CD14-positive monocyte (primary cell): Measurements from ENCODE around the gene FOXD4L5. TPM values are rescaled to one million over a fixed set of nuclear protein-coding genes. Genes with fewer than 3 reads are reported as not detected.
"Not testable (repeated sequence)": the region's sequence is repeated elsewhere in the genome, so short reads cannot be mapped to it uniquely, and the experiment has no call there.

Source experiments
- DNase-seq, 3 donors: peaks; one replicate each; pipeline ENCODE4 v3.0.0-alpha.2; 2011 to 2022
- H2AFZ ChIP-seq: 2 replicates; pipeline ENCODE4 v1.6.0; 2012; ENCODE audit warnings: mild to moderate bottlenecking, low read depth, low read length, inconsistent platforms; ENCODE audit not compliant: insufficient read depth, poor library complexity, severe bottlenecking
- H3K27ac ChIP-seq, 2 donors: 1 replicate in 1 of 2; 2 replicates in 1 of 2; pipeline ENCODE4 v1.5.1; 2012 to 2013; ENCODE audit warnings: low read length in 2 of 2, control low read depth in 1 of 2, inconsistent platforms in 1 of 2, low read depth in 1 of 2, mild to moderate bottlenecking in 1 of 2
- H3K27me3 ChIP-seq, 2 donors: one replicate each; pipeline versions ENCODE4 v1.6.0 to v1.6.1; 2011 to 2013; ENCODE audit warnings: low read length in 2 of 2; ENCODE audit not compliant: control insufficient read depth in 2 of 2, insufficient read depth in 2 of 2
- H3K36me3 ChIP-seq, 2 donors: replicated peaks in 1 of 2; 1 replicate in 1 of 2; 2 replicates in 1 of 2; pipeline versions ENCODE4 v1.5.1 to v1.6.1; 2012 to 2013; ENCODE audit warnings: low read length in 2 of 2, control low read depth in 1 of 2, inconsistent platforms in 1 of 2, mild to moderate bottlenecking in 1 of 2; ENCODE audit not compliant: insufficient read depth in 2 of 2, control insufficient read depth in 1 of 2
- H3K4me1 ChIP-seq, 2 donors: 1 replicate in 1 of 2; 2 replicates in 1 of 2; pipeline versions ENCODE4 v1.5.1 to v1.6.1; 2012 to 2013; ENCODE audit warnings: low read length in 2 of 2, control low read depth in 1 of 2, inconsistent platforms in 1 of 2, mild to moderate bottlenecking in 1 of 2, moderate library complexity in 1 of 2; ENCODE audit not compliant: insufficient read depth in 2 of 2, control insufficient read depth in 1 of 2
- H3K4me2 ChIP-seq: replicated peaks from 2 replicates; pipeline ENCODE3; 2012; ENCODE audit warnings: low read length, moderate library complexity, mild to moderate bottlenecking; ENCODE audit not compliant: poor library complexity, severe bottlenecking; ENCODE audit errors: extremely low read depth
- H3K4me3 ChIP-seq, 3 experiments: fragments of 200-600 bp in 1 of 3; sonication (generic) in 1 of 3; replicated peaks in 1 of 3; 1 replicate in 2 of 3; 2 replicates in 1 of 3; pipeline ENCODE4 v1.5.1; 2011 to 2013; ENCODE audit warnings: low read length in 3 of 3, mild to moderate bottlenecking in 3 of 3, control low read depth in 2 of 3, low read depth in 2 of 3, inconsistent platforms in 1 of 3, moderate library complexity in 1 of 3
- H3K79me2 ChIP-seq: 2 replicates; pipeline ENCODE4 v1.6.0; 2012; ENCODE audit warnings: mild to moderate bottlenecking, control low read depth, inconsistent platforms, low read length, moderate library complexity; ENCODE audit not compliant: insufficient read depth
- H3K9ac ChIP-seq: 2 replicates; pipeline ENCODE4 v1.6.0; 2017; ENCODE audit warnings: low read length, mild to moderate bottlenecking; ENCODE audit not compliant: insufficient read depth, poor library complexity, severe bottlenecking
- H3K9me3 ChIP-seq, 2 donors: replicated peaks in 1 of 2; 1 replicate in 1 of 2; 2 replicates in 1 of 2; pipeline versions ENCODE4 v1.5.1 to v1.6.1; 2012 to 2013; ENCODE audit warnings: low read length in 2 of 2, control low read depth in 1 of 2; ENCODE audit not compliant: control insufficient read depth in 1 of 2, insufficient read depth in 1 of 2
- H4K20me1 ChIP-seq: 2 replicates; pipeline ENCODE4 v1.6.0; 2012; ENCODE audit warnings: mild to moderate bottlenecking, low read length, control low read depth, moderate library complexity; ENCODE audit not compliant: insufficient read depth
- H3K27ac Mint-ChIP-seq, 7 donors: one replicate each; pipeline ENCODE4 v1.8.0; 2020; ENCODE audit warnings: mild to moderate bottlenecking in 7 of 7, mixed read lengths in 7 of 7, moderate library complexity in 6 of 7, inconsistent platforms in 2 of 7
- H3K27me3 Mint-ChIP-seq, 3 donors: one replicate each; pipeline ENCODE4 v1.8.0; 2021 to 2022; ENCODE audit warnings: low read depth in 3 of 3, mild to moderate bottlenecking in 3 of 3, mixed read lengths in 3 of 3, moderate library complexity in 3 of 3, inconsistent platforms in 1 of 3
- H3K36me3 Mint-ChIP-seq, 2 donors: one replicate each; pipeline ENCODE4 v1.8.0; 2020; ENCODE audit warnings: mixed read lengths in 2 of 2, inconsistent platforms in 1 of 2, mild to moderate bottlenecking in 1 of 2
- H3K4me1 Mint-ChIP-seq: one replicate; pipeline ENCODE4 v1.8.0; 2020; ENCODE audit warnings: mild to moderate bottlenecking, mixed read lengths
- H3K4me3 Mint-ChIP-seq, 2 donors: one replicate each; pipeline ENCODE4 v1.8.0; 2020; ENCODE audit warnings: mild to moderate bottlenecking in 2 of 2, mixed read lengths in 2 of 2, moderate library complexity in 1 of 2
- H3K9me3 Mint-ChIP-seq, 7 donors: one replicate each; pipeline ENCODE4 v1.8.0; 2020 to 2022; ENCODE audit warnings: mixed read lengths in 7 of 7, mild to moderate bottlenecking in 6 of 7, moderate library complexity in 6 of 7, inconsistent platforms in 2 of 7
- WGBS: methylation state at CpG from one replicate; pipeline ENCODE4 v1.1.5; 2013; ENCODE audit warnings: missing lambda C conversion rate; ENCODE audit not compliant: insufficient coverage; 5-methylcytosine and 5-hydroxymethylcytosine counted together
- intact Hi-C, 2 donors: fragments of 100-400 bp; cut with micrococcal nuclease; formaldehyde crosslinking; loops; one replicate each; pipeline versions ENCODE4 v1.15.0 to v1.15.1; 2023
- polyA minus RNA-seq: library from RNA; depleted of rRNA, polyadenylated mRNA; stranded (reverse); fragments of >200 nt; gene quantifications from 2 replicates; pipeline ENCODE4 v1.2.3, GENCODE V29; 2012
- polyA plus RNA-seq, 3 donors: library from polyadenylated mRNA; depleted of rRNA in 1 of 3; unstranded in 2 of 3; stranded (reverse) in 1 of 3; fragments of 300-500 nt in 2 of 3; fragments of >200 nt in 1 of 3; fragmentation: Illumina TruSeq in 2 of 3; gene quantifications; 1 replicate in 2 of 3; 2 replicates in 1 of 3; pipeline ENCODE4 v1.2.3, GENCODE V29; 2012 to 2021
- small RNA-seq: library from RNA; depleted of rRNA; stranded (forward); fragments of <200 nt; gene quantifications from one replicate; pipeline ENCODE3, GENCODE V24; 2012; ENCODE audit warnings: low read depth; ENCODE audit not compliant: insufficient read length
- total RNA-seq, 12 experiments: library from RNA in 1 of 12; stranded (reverse) in 1 of 12; fragments of 120-200 nt in 1 of 12; gene quantifications; one replicate each; pipeline ENCODE4 v1.2.4 and lab custom pipeline; 2013 to 2026; ENCODE audit warnings: mixed read lengths in 6 of 12, inconsistent platforms in 1 of 12

Gene FOXD4L5
- total RNA-seq (2013) = 0.02 TPM
- polyA plus RNA-seq = not detected
- polyA minus RNA-seq = not detected in 2 replicates
- total RNA-seq (lab: John Stamatoyannopoulos, UW) = 0 to 0.45 (median 0) reads per million in 11 experiments

DNA sequence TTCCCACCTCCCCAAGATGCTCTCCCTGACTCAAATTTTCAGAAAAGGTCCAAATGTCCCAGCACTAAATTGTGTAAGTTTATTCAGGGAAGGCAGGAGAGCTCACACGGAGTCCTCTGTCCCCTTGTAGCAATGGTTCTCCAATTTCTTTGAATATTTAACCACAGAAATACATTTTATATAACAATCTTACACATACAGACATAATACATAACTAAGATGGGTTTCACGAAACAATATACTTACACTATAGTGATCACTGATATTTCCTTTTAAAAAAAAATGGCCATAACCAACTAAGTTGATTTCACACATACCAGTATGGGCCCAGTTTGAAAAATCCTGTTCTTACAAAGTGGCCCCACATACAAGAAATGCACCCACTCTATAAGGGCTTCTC lies at the start of gene FOXD4L5:
Gene FOXD4L5, minus strand, starts transcription at position 101 of the 400 bp plus-strand sequence. CDS start 832 bp downstream, outside the sequence.
- H2AFZ ChIP-seq, H3K27me3 ChIP-seq, H3K9me3 Mint-ChIP-seq, H3K4me3 ChIP-seq, H4K20me1 ChIP-seq, H3K27ac Mint-ChIP-seq, H3K4me1 Mint-ChIP-seq, H3K36me3 Mint-ChIP-seq, H3K9me3 ChIP-seq, H3K27me3 Mint-ChIP-seq, H3K27ac ChIP-seq, intact Hi-C loops, H3K36me3 ChIP-seq, H3K9ac ChIP-seq, H3K4me3 Mint-ChIP-seq, H3K79me2 ChIP-seq, H3K4me1 ChIP-seq, DNase-seq, H3K4me2 ChIP-seq: not testable (repeated sequence)
- WGBS = no CpG with 5 or more reads among the region's 2 CpGs

DNA sequence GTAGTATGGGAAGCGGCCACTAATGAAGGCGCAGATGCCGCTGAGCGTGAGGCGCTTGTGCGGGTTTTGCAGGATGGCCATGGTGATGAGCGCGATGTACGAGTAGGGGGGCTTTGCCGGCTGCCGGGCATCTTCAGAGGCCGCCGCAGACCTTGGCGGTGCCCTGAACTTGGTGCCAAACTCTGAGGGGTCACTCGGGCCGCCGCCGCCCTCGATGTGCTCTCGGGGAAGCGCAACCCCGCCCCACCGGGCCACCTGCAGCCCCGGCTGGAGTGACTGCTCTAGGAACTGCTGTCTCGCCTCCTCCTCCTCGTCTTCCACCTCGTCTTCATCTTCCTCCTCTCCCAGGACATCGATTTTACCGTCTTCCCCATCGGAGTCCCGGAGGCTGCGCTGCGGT lies 1.1 kb downstream of the FOXD4L5 start:
- H3K4me3 Mint-ChIP-seq, H3K36me3 Mint-ChIP-seq, intact Hi-C loops: not testable (repeated sequence)

DNA sequence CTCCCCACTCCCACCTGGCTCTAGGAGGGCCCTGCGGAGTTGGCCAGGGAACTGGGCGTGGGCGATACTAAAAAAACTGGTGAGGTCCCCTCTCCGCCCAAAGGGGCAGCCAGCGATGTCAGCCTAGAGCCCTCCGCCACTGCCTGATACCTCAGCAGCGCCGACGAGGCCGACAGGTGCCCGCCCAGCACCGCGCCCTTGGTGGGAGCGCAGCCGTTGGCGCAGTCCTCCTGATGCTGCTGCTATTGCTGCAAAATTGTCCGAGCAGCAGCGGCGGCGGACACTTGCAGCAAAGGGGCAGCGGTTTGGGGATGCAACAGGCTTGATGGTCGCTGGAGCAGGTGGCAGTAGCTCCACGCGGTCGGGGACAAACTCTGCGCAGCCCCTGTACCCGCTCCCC lies 2.0 kb downstream of the FOXD4L5 start:
- H3K4me3 Mint-ChIP-seq, H3K36me3 Mint-ChIP-seq, H3K9me3 ChIP-seq, H3K4me1 Mint-ChIP-seq, H3K9ac ChIP-seq, H3K27ac ChIP-seq, H3K79me2 ChIP-seq, H2AFZ ChIP-seq, H4K20me1 ChIP-seq, H3K4me2 ChIP-seq, H3K36me3 ChIP-seq, H3K9me3 Mint-ChIP-seq, intact Hi-C loops, H3K27me3 ChIP-seq, H3K27me3 Mint-ChIP-seq, H3K27ac Mint-ChIP-seq, H3K4me1 ChIP-seq, DNase-seq, H3K4me3 ChIP-seq: not testable (repeated sequence)
- WGBS = no CpG with 5 or more reads among the region's 27 CpGs

More for the DNA sequence above, 1.1 kb downstream of the FOXD4L5 start:
- not testable (repeated sequence) for H3K27ac Mint-ChIP-seq, H3K9ac ChIP-seq, H3K4me1 ChIP-seq, H3K9me3 Mint-ChIP-seq, H3K4me1 Mint-ChIP-seq, H3K4me3 ChIP-seq, H2AFZ ChIP-seq, H3K27me3 Mint-ChIP-seq, H3K27me3 ChIP-seq, DNase-seq, H4K20me1 ChIP-seq, H3K9me3 ChIP-seq, H3K27ac ChIP-seq, H3K36me3 ChIP-seq, H3K79me2 ChIP-seq, H3K4me2 ChIP-seq
- WGBS = no CpG with 5 or more reads among the region's 33 CpGs

Small RNAs within 50 kb of the gene (small RNA-seq; reads per million reads assigned to genes)
- not detected for gene IGKV1OR9-1
